Measurements from ENCODE around the gene NUP62. TPM values are rescaled to one million over a fixed set of nuclear protein-coding genes. Genes with fewer than 3 reads are reported as not detected.
"Not testable (repeated sequence)": the region's sequence is repeated elsewhere in the genome, so short reads cannot be mapped to it uniquely, and the experiment has no call there.

Gene NUP62
- total and polyA plus RNA-seq, 7 experiments from 2014 or later = 26.9 to 130 (median 52.4) TPM

- H3K27me3 Mint-ChIP-seq; DNase-seq; ATAC-seq; H3K27ac Mint-ChIP-seq; H3K4me3 ChIP-seq (ENCODE audit: low read length); POLR2A ChIA-PET; H3K4me3 Mint-ChIP-seq; H3K9me3 ChIP-seq (ENCODE audit: control insufficient read depth in 2 of 3, low read length in 3 of 3); CTCF ChIA-PET; H3K27me3 ChIP-seq (ENCODE audit: control insufficient read depth in 2 of 2, insufficient read depth in 2 of 2, low read length in 2 of 2); H3K27ac ChIP-seq (ENCODE audit: low read depth, low read length): not testable (repeated sequence)
- H3K4me1 Mint-ChIP-seq = peaks cover 29 to 61% (median 51%) of the 10 kb centered on the region in 7 donors
- Histone ChIP-seq H3K36me3 (ENCODE audit: control insufficient read depth in 2 of 3, insufficient read depth in 3 of 3, low read length in 3 of 3) (peaks cover 0 to 63% (median 7%) of the 10 kb centered on the region in 3 experiments), H3K4me1 (ENCODE audit: control insufficient read depth in 2 of 2, insufficient read depth in 2 of 2, low read length in 2 of 2) (peaks cover 10 to 12% of the 10 kb centered on the region in 2 donors)
- intact Hi-C loops (cut with micrococcal nuclease) = loop anchor here in 1 of 2 donors (5.0 kb wide), 1 partner anchor 402 kb away; the partner anchor contains the start of gene KCNC3
- peaks cover 0 to 36% (median 5%) of the 10 kb centered on the region in 5 donors for H3K36me3 Mint-ChIP-seq
- H3K9me3 Mint-ChIP-seq = peaks cover 0 to 16% (median 0%) of the 10 kb centered on the region in 11 donors
These were observed 4.5 kb downstream of the NUP62 start for GRCh38 chr19:49924881-49925210.

GRCh38 chr19:49924004-49924880 is 5.1 kb downstream of the NUP62 start:
- POLR2A ChIA-PET = no interaction called here
- H3K4me1 Mint-ChIP-seq = peaks cover 29 to 62% (median 50%) of the 10 kb centered on the region in 7 donors
- no peak overlapping the region for H3K27ac Mint-ChIP-seq
- no peaks in the 10 kb centered on the region for H3K27me3 ChIP-seq (ENCODE audit: control insufficient read depth in 2 of 2, insufficient read depth in 2 of 2, low read length in 2 of 2)
- H3K36me3 ChIP-seq (ENCODE audit: control insufficient read depth in 2 of 3, insufficient read depth in 3 of 3, low read length in 3 of 3) = peaks cover 0 to 61% (median 7%) of the 10 kb centered on the region in 3 experiments
- ATAC-seq = no peak
- intact Hi-C loops (cut with micrococcal nuclease) = no loop called here
- H3K9me3 ChIP-seq (ENCODE audit: control insufficient read depth in 2 of 3, low read length in 3 of 3) = no peaks in the 10 kb centered on the region
- DNase-seq = no peak
- peaks cover 10 to 12% of the 10 kb centered on the region in 2 donors for H3K4me1 ChIP-seq (ENCODE audit: control insufficient read depth in 2 of 2, insufficient read depth in 2 of 2, low read length in 2 of 2)
- CTCF ChIA-PET = interaction anchor here (0.6 kb wide), 1 partner anchor 69 kb away, joined by 3 read pairs; no protein-coding TSS in a partner anchor
- H3K4me3 ChIP-seq (ENCODE audit: low read length) = no peak overlapping the region
- no peak overlapping the region for H3K4me3 Mint-ChIP-seq
- no peak overlapping the region for H3K27ac ChIP-seq (ENCODE audit: low read depth, low read length)
- no peaks in the 10 kb centered on the region for H3K27me3 Mint-ChIP-seq
- H3K36me3 Mint-ChIP-seq = peaks cover 0 to 34% (median 1%) of the 10 kb centered on the region in 5 donors
- peaks cover 0 to 10% (median 0%) of the 10 kb centered on the region in 11 donors for H3K9me3 Mint-ChIP-seq

- intact Hi-C loops (cut with micrococcal nuclease) = no loop called here
- Mint-ChIP-seq H3K9me3 (peaks cover 0 to 6% (median 0%) of the 10 kb centered on the region in 11 donors), H3K4me3 (peak overlapping the region in 1 of 10 donors; percentile 41), H3K4me1 (peaks cover 26 to 59% (median 43%) of the 10 kb centered on the region in 7 donors), H3K36me3 (peaks cover 0 to 30% (median 0%) of the 10 kb centered on the region in 5 donors), H3K27ac (no peak overlapping the region), H3K27me3 (no peaks in the 10 kb centered on the region)
- no peak overlapping the region for H3K4me3 ChIP-seq (ENCODE audit: low read length)
- no peaks in the 10 kb centered on the region for H3K27me3 ChIP-seq (ENCODE audit: control insufficient read depth in 2 of 2, insufficient read depth in 2 of 2, low read length in 2 of 2)
- peak; percentile 41 for ATAC-seq
- ChIA-PET POLR2A (interaction anchor here (0.6 kb wide), 1 partner anchor 212 kb away, joined by 5 read pairs; no protein-coding TSS in a partner anchor), CTCF (no interaction called here)
- no peak overlapping the region for H3K27ac ChIP-seq (ENCODE audit: low read depth, low read length)
- DNase-seq = no peak
- no peaks in the 10 kb centered on the region for H3K9me3 ChIP-seq (ENCODE audit: control insufficient read depth in 2 of 3, low read length in 3 of 3)
- H3K36me3 ChIP-seq (ENCODE audit: control insufficient read depth in 2 of 3, insufficient read depth in 3 of 3, low read length in 3 of 3) = peaks cover 0 to 58% (median 10%) of the 10 kb centered on the region in 3 experiments
- H3K4me1 ChIP-seq (ENCODE audit: control insufficient read depth in 2 of 2, insufficient read depth in 2 of 2, low read length in 2 of 2) = peaks cover 10 to 12% of the 10 kb centered on the region in 2 donors
These were observed 6.0 kb downstream of the NUP62 start for GRCh38 chr19:49923055-49924003.

GRCh38 chr19:49921871-49922795 is 7.2 kb downstream of the NUP62 start:
- Histone ChIP-seq H3K4me3 (ENCODE audit: low read length) (no peak overlapping the region), H3K4me1 (ENCODE audit: control insufficient read depth in 2 of 2, insufficient read depth in 2 of 2, low read length in 2 of 2) (peaks cover 0 to 3% of the 10 kb centered on the region in 2 donors), H3K27me3 (ENCODE audit: control insufficient read depth in 2 of 2, insufficient read depth in 2 of 2, low read length in 2 of 2) (no peaks in the 10 kb centered on the region), H3K36me3 (ENCODE audit: control insufficient read depth in 2 of 3, insufficient read depth in 3 of 3, low read length in 3 of 3) (peaks cover 0 to 63% (median 13%) of the 10 kb centered on the region in 3 experiments), H3K27ac (ENCODE audit: low read depth, low read length) (no peak overlapping the region), H3K9me3 (ENCODE audit: control insufficient read depth in 2 of 3, low read length in 3 of 3) (no peaks in the 10 kb centered on the region)
- intact Hi-C loops (cut with micrococcal nuclease) = no loop called here
- Mint-ChIP-seq H3K4me3 (no peak overlapping the region), H3K36me3 (peaks cover 0 to 27% (median 3%) of the 10 kb centered on the region in 5 donors), H3K27me3 (no peaks in the 10 kb centered on the region), H3K9me3 (peaks cover 0 to 1% (median 0%) of the 10 kb centered on the region in 11 donors), H3K27ac (peak overlapping the region in 1 of 9 donors; percentile 32), H3K4me1 (peaks cover 18 to 53% (median 36%) of the 10 kb centered on the region in 7 donors)
- ATAC-seq (peak; percentile 29), DNase-seq (no peak)
- ChIA-PET CTCF (no interaction called here), POLR2A (interaction anchor here (0.6 kb wide), 1 partner anchor 211 kb away, joined by 5 read pairs; no protein-coding TSS in a partner anchor)

- no peaks in the 10 kb centered on the region for H3K9me3 ChIP-seq (ENCODE audit: control insufficient read depth in 2 of 3, low read length in 3 of 3)
- intact Hi-C loops (cut with micrococcal nuclease) = no loop called here
- H3K27me3 Mint-ChIP-seq = no peaks in the 10 kb centered on the region
- peak overlapping the region in 3 of 9 donors; percentile 27 to 71 (median 28) for H3K27ac Mint-ChIP-seq
- POLR2A ChIA-PET = no interaction called here
- H3K27ac ChIP-seq (ENCODE audit: low read depth, low read length) = no peak overlapping the region
- peaks cover 16 to 50% (median 32%) of the 10 kb centered on the region in 7 donors for H3K4me1 Mint-ChIP-seq
- no peak for DNase-seq
- H3K4me1 ChIP-seq (ENCODE audit: control insufficient read depth in 2 of 2, insufficient read depth in 2 of 2, low read length in 2 of 2) = no peaks in the 10 kb centered on the region
- no peaks in the 10 kb centered on the region for H3K27me3 ChIP-seq (ENCODE audit: control insufficient read depth in 2 of 2, insufficient read depth in 2 of 2, low read length in 2 of 2)
- peaks cover 0 to 1% (median 0%) of the 10 kb centered on the region in 11 donors for H3K9me3 Mint-ChIP-seq
- CTCF ChIA-PET = no interaction called here
- no peak overlapping the region for H3K4me3 ChIP-seq (ENCODE audit: low read length)
- no peak overlapping the region for H3K4me3 Mint-ChIP-seq
- H3K36me3 Mint-ChIP-seq = peaks cover 0 to 27% (median 7%) of the 10 kb centered on the region in 5 donors
- H3K36me3 ChIP-seq (ENCODE audit: control insufficient read depth in 2 of 3, insufficient read depth in 3 of 3, low read length in 3 of 3) = peaks cover 0 to 63% (median 13%) of the 10 kb centered on the region in 3 experiments
- ATAC-seq = no peak
These were observed 8.5 kb downstream of the NUP62 start for GRCh38 chr19:49920624-49921363.
